Right lobe of liver (tissue), 6 donors: ENCODE data around the gene EFCAB10. TPM values are rescaled to one million over a fixed set of nuclear protein-coding genes. Genes with fewer than 3 reads are reported as not detected.

ENCODE experiments used
- ATAC-seq, 4 donors: fragments of 200-7000 bp; cut with Tn5 transposase; one replicate each; pipeline ENCODE4 v1.9.1; 2020; ENCODE audit warnings: mild to moderate bottlenecking in 4 of 4, moderate library complexity in 4 of 4
- DNase-seq, 3 donors: peaks; one replicate each; pipeline ENCODE4 v3.0.0-alpha.2; 2020
- H3K27ac ChIP-seq, 3 donors: fragments of 200-600 bp; one replicate each; pipeline ENCODE4 v1.8.0; 2022
- H3K27me3 ChIP-seq, 2 donors: fragments of 200-600 bp; one replicate each; pipeline ENCODE4 v1.8.0; 2022
- H3K36me3 ChIP-seq, 4 donors: fragments of 200-600 bp; sonication (generic) in 1 of 4; one replicate each; pipeline versions ENCODE4 v1.5.1 to v1.8.0; 2017 to 2022; ENCODE audit warnings: control low read depth in 1 of 4
- H3K4me1 ChIP-seq, 4 donors: fragments of 200-600 bp; sonication (generic) in 1 of 4; one replicate each; pipeline versions ENCODE4 v1.5.1 to v1.8.0; 2017 to 2022; ENCODE audit warnings: control low read depth in 1 of 4
- H3K4me3 ChIP-seq, 3 donors: fragments of 200-600 bp; one replicate each; pipeline ENCODE4 v1.8.0; 2022
- H3K9me3 ChIP-seq, 4 donors: fragments of 200-600 bp; sonication (generic) in 1 of 4; one replicate each; pipeline versions ENCODE4 v1.5.1 to v1.8.0; 2017 to 2022; ENCODE audit warnings: control low read depth in 1 of 4
- POLR2A ChIP-seq: fragments of 450-650 bp; IDR thresholded peaks from one replicate; pipeline ENCODE4 v1.6.1; 2017; ENCODE audit warnings: antibody characterized with exemption, mild to moderate bottlenecking
- WGBS: methylation state at CpG from one replicate; pipeline ENCODE4 v1.1.6; 2018; ENCODE audit warnings: low coverage, low lambda C conversion rate; ENCODE audit not compliant: insufficient coverage; ENCODE audit errors: missing lambda C conversion rate; 5-methylcytosine and 5-hydroxymethylcytosine counted together
- intact Hi-C, 2 donors: fragments of 100-400 bp; cut with DNase I; formaldehyde crosslinking; loops; one replicate each; pipeline versions ENCODE4 v1.11.2 to v1.14.1; 2022
- total RNA-seq, 6 experiments: library from RNA; depleted of rRNA in 2 of 6; stranded (reverse); fragments of >200 nt in 2 of 6; fragmentation: NEBNext Ultra II Directional in 3 of 6; extraction: Animal tissue kit (Norgen Biotek cat#: 25700) in 3 of 6; gene quantifications; one replicate each; pipeline versions ENCODE4 v1.1.0 to v1.2.4, GENCODE V29; 2016 to 2023
- TF ChIP-seq, protein P1 (sequence below), 4 donors: fragments of 200-600 bp in 3 of 4; fragments of 450-650 bp in 1 of 4; IDR thresholded peaks; one replicate each; pipeline versions ENCODE4 v1.5.1 to v1.8.0; 2016 to 2022; ENCODE audit warnings: antibody characterized with exemption in 4 of 4, mild to moderate bottlenecking in 2 of 4
- donor health status: DM: no; HTN: yes; CAD: no.
- donor health status: DM: no; HTN: no; CAD: no.
- donor health status: DM: no; HTN: no; CAD: no.
- donor health status: DM: no; HTN: yes; CAD: no.
- donor health status: DM: no; HTN: yes; CAD: no.

The EFCAB10 gene
- total RNA-seq, 6 experiments from 2014 or later, result not detected

GRCh38 chr7:105585850-105586500 is 4.7 kb upstream of the EFCAB10 start:
- ATAC-seq, result no peak
- WGBS, result 97% methylated on average over 2 of the region's 2 CpGs
- H3K4me1 ChIP-seq, result peaks cover 0 to 7% (median 0%) of the 10 kb centered on the region in 4 donors

GRCh38 chr7:105584165-105584564 is 2.9 kb upstream of the EFCAB10 start:
- intact Hi-C loops, result no loop called here
- Histone ChIP-seq H3K9me3 (no peaks in the 10 kb centered on the region), H3K4me1 (peaks cover 0 to 7% (median 0%) of the 10 kb centered on the region in 4 donors), H3K36me3 (no peaks in the 10 kb centered on the region), H3K27ac (no peak overlapping the region), H3K4me3 (no peak overlapping the region), H3K27me3 (no peaks in the 10 kb centered on the region)
- WGBS, result 85% methylated on average over 5 of the region's 5 CpGs
- no peak for ATAC-seq
- no peak for DNase-seq
- TF ChIP-seq, protein P1, sequence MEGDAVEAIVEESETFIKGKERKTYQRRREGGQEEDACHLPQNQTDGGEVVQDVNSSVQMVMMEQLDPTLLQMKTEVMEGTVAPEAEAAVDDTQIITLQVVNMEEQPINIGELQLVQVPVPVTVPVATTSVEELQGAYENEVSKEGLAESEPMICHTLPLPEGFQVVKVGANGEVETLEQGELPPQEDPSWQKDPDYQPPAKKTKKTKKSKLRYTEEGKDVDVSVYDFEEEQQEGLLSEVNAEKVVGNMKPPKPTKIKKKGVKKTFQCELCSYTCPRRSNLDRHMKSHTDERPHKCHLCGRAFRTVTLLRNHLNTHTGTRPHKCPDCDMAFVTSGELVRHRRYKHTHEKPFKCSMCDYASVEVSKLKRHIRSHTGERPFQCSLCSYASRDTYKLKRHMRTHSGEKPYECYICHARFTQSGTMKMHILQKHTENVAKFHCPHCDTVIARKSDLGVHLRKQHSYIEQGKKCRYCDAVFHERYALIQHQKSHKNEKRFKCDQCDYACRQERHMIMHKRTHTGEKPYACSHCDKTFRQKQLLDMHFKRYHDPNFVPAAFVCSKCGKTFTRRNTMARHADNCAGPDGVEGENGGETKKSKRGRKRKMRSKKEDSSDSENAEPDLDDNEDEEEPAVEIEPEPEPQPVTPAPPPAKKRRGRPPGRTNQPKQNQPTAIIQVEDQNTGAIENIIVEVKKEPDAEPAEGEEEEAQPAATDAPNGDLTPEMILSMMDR (IDR thresholded peaks at IDR 0.05), result no peak
- no peak for TF ChIP-seq POLR2A

More at GRCh38 chr7:105585850-105586500, 4.7 kb upstream of the EFCAB10 start:
- Histone ChIP-seq H3K36me3 (no peaks in the 10 kb centered on the region), H3K27me3 (no peaks in the 10 kb centered on the region), H3K4me3 (no peak overlapping the region), H3K27ac (no peak overlapping the region), H3K9me3 (no peaks in the 10 kb centered on the region)
- no peak for DNase-seq
- intact Hi-C loops, result no loop called here
- no peak for TF ChIP-seq POLR2A
- TF ChIP-seq, protein P1 (IDR thresholded peaks at IDR 0.05), result no peak

DNA sequence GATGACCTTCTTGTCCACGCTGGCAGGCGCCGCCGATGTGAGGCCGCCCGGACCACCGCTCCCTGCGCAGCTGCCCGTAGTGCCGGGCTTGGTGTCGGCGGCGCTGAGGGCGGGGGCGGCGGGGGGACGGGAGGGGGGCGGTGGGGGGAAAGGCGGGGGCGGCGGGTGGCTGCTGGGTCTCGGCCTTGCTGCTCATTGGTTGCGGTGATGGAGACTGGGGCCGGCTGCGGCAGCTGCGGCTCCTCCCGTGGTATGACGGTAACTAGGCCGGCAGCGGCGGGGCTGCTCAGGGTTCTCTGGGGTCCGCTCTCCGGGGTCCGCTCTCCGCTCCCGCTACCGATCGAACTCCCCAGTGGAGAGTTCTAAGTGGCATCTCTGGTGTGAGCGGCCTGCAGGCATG is 1.8 kb upstream of the EFCAB10 start:
- no peak overlapping the region for H3K4me3 ChIP-seq
- intact Hi-C loops, result no loop called here
- ATAC-seq, result no peak
- TF ChIP-seq, protein P1 (IDR thresholded peaks at IDR 0.05), result no peak
- no peaks in the 10 kb centered on the region for H3K27me3 ChIP-seq
- H3K27ac ChIP-seq, result no peak overlapping the region
- no peak for DNase-seq
- no peaks in the 10 kb centered on the region for H3K36me3 ChIP-seq
- WGBS, result 67% methylated on average over 3 of the region's 39 CpGs
- H3K4me1 ChIP-seq, result peaks cover 0 to 7% (median 0%) of the 10 kb centered on the region in 4 donors
- no peaks in the 10 kb centered on the region for H3K9me3 ChIP-seq

- intact Hi-C loops, result no loop called here
- no peak overlapping the region for H3K4me3 ChIP-seq
- no peaks in the 10 kb centered on the region for H3K36me3 ChIP-seq
- H3K27me3 ChIP-seq, result no peaks in the 10 kb centered on the region
- H3K9me3 ChIP-seq, result no peaks in the 10 kb centered on the region
- H3K27ac ChIP-seq, result no peak overlapping the region
- ATAC-seq, result no peak
- peaks cover 0 to 7% (median 0%) of the 10 kb centered on the region in 4 donors for H3K4me1 ChIP-seq
- 92% methylated on average over 21 of the region's 22 CpGs for WGBS
- no peak for DNase-seq
- no peak for TF ChIP-seq POLR2A
- TF ChIP-seq, protein P1 (IDR thresholded peaks at IDR 0.05), result no peak
Observed at GRCh38 chr7:105580022-105580740, 1.1 kb downstream of the EFCAB10 start.
